OCI-LY7 (cell line): ENCODE measurements around the gene NUP42. TPM values are rescaled to one million over a fixed set of nuclear protein-coding genes. Genes with fewer than 3 reads are reported as not detected.

Source experiments
- BruUV-seq: library from RNA; stranded (reverse); fragments of 400-500 nt; replicated peaks from 2 replicates; lab custom pipeline; 2021; lab: Mats Ljungman, UMichigan
- CTCF ChIA-PET: fragments of 300-600 bp; sonication (Branson Sonifier 250); formaldehyde crosslinking; loops from one replicate; lab custom pipeline; 2022; ENCODE audit warnings: antibody characterized with exemption; ENCODE audit not compliant: unreplicated experiment; lab: Charles Lee
- POLR2A ChIA-PET: fragments of 300-600 bp; sonication (Branson Sonifier 250); formaldehyde crosslinking; loops from one replicate; lab custom pipeline; 2022; ENCODE audit warnings: antibody characterized with exemption; lab: Charles Lee
- DNase-seq: peaks from one replicate; pipeline ENCODE4 v3.0.0-alpha.2; 2015; ENCODE audit warnings: low spot score
- H2AFZ ChIP-seq: fragments of 200-600 bp; sonication (generic), shearing (Covaris generic); 2 replicates; pipeline ENCODE4 v1.6.1; 2014; ENCODE audit warnings: mild to moderate bottlenecking, antibody characterized with exemption, low read length, moderate library complexity
- H3K27ac ChIP-seq: fragments of 200-600 bp; sonication (generic); 2 replicates; pipeline ENCODE4 v1.5.1; 2014; ENCODE audit warnings: mixed run types, low read depth, mild to moderate bottlenecking, moderate library complexity, low read length, inconsistent platforms; ENCODE audit not compliant: poor library complexity, severe bottlenecking
- H3K36me3 ChIP-seq: fragments of 200-600 bp; sonication (generic); 2 replicates; pipeline ENCODE4 v1.6.1; 2014; ENCODE audit warnings: mild to moderate bottlenecking, antibody characterized with exemption, low read length, moderate library complexity, mixed read lengths; ENCODE audit not compliant: insufficient read depth
- H3K4me1 ChIP-seq: fragments of 200-600 bp; sonication (generic); 2 replicates; pipeline ENCODE4 v1.5.1; 2014; ENCODE audit warnings: mild to moderate bottlenecking, low read length; ENCODE audit not compliant: insufficient read depth, poor library complexity, severe bottlenecking
- H3K4me2 ChIP-seq: fragments of 200-600 bp; sonication (generic); 2 replicates; pipeline ENCODE4 v1.6.1; 2014; ENCODE audit warnings: mild to moderate bottlenecking, low read length
- H3K4me3 ChIP-seq: fragments of 200-600 bp; sonication (generic); 2 replicates; pipeline ENCODE4 v1.5.1; 2014; ENCODE audit warnings: mild to moderate bottlenecking, low read depth, low read length; ENCODE audit not compliant: poor library complexity, severe bottlenecking
- H3K79me2 ChIP-seq: fragments of 200-600 bp; sonication (generic); 2 replicates; pipeline ENCODE4 v1.6.1; 2016; ENCODE audit warnings: low read depth, mild to moderate bottlenecking, low read length, moderate library complexity, mixed read lengths; ENCODE audit not compliant: insufficient read depth
- H3K9me2 ChIP-seq: fragments of 200-600 bp; sonication (generic); 2 replicates; pipeline ENCODE4 v1.6.1; 2016; ENCODE audit warnings: mild to moderate bottlenecking, low read length, mixed read lengths; ENCODE audit not compliant: insufficient read depth
- H3K9me3 ChIP-seq: fragments of 200-600 bp; sonication (generic); 2 replicates; pipeline ENCODE4 v1.6.1; 2014; ENCODE audit warnings: mild to moderate bottlenecking, mixed run types, low read length, mixed read lengths
- H4K20me1 ChIP-seq: fragments of 200-600 bp; sonication (generic); 2 replicates; pipeline ENCODE4 v1.6.1; 2014; ENCODE audit warnings: mild to moderate bottlenecking, antibody characterized with exemption, low read length, moderate library complexity, mixed read lengths; ENCODE audit not compliant: insufficient read depth
- EZH2phosphoT487 ChIP-seq: fragments of 200-600 bp; sonication (generic); IDR thresholded peaks from 2 replicates; pipeline ENCODE4 v1.6.1; 2018; ENCODE audit warnings: low read depth, borderline replicate concordance, mild to moderate bottlenecking, mixed run types, antibody characterized with exemption, low read length, moderate library complexity, mixed read lengths
- intact Hi-C: fragments of 100-400 bp; cut with micrococcal nuclease; formaldehyde crosslinking; loops from one replicate; pipeline ENCODE4 v1.10.0; 2022; ENCODE audit not compliant: unreplicated experiment
- total RNA-seq, 2 experiments: library from RNA; depleted of rRNA in 1 of 2; stranded (reverse); fragments of >200 nt in 1 of 2; shearing (Covaris generic) in 1 of 2; gene quantifications; 2 replicates each; pipeline ENCODE4 v1.2.3, GENCODE V29; 2014 to 2022
- TF ChIP-seq, protein P1 (sequence below): fragments of 200-600 bp; sonication (generic); conservative IDR thresholded peaks from 2 replicates; pipeline ENCODE4 v1.5.1; 2014; ENCODE audit warnings: mild to moderate bottlenecking, antibody characterized with exemption, low read length, moderate library complexity, mixed read lengths

NUP42 gene
- total RNA-seq, 2 experiments from 2014 or later, result 73.4 to 103 TPM

DNA sequence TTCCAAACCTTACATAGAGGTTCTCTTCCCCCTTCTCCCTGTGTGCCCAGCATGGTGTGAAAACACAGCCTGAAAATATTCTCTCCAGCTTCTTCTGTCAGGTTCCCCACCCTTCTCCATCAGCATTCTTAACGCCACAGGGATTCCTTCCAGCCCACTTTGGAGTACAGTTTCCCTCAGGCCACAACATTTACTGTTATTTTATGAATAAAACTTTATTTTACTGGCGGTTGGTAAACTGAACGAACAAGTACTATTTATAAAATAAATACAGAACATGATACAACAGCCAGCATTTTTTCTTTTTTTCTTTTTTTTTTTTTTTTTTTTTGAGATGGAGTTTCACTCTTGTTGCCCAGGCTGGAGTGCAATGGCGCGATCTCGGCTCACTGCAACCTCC lies 33.1 kb downstream of the NUP42 start:
- H3K9me2 ChIP-seq, result no peaks in the 10 kb centered on the region
- H3K4me1 ChIP-seq, result no peaks in the 10 kb centered on the region
- POLR2A ChIA-PET, result interaction anchor here (0.5 to 2.1 kb wide), 6 partner anchors 12 to 218 kb away, joined by 3 to 8 read pairs (median 4); no protein-coding TSS in a partner anchor
- no peak overlapping the region for H2AFZ ChIP-seq
- DNase-seq, result no peak
- no peaks in the 10 kb centered on the region for H4K20me1 ChIP-seq
- no peak overlapping the region for H3K27ac ChIP-seq
- H3K36me3 ChIP-seq, result no peaks in the 10 kb centered on the region
- no TSS peak for BruUV-seq
- intact Hi-C loops, result no loop called here
- TF ChIP-seq, protein P1, sequence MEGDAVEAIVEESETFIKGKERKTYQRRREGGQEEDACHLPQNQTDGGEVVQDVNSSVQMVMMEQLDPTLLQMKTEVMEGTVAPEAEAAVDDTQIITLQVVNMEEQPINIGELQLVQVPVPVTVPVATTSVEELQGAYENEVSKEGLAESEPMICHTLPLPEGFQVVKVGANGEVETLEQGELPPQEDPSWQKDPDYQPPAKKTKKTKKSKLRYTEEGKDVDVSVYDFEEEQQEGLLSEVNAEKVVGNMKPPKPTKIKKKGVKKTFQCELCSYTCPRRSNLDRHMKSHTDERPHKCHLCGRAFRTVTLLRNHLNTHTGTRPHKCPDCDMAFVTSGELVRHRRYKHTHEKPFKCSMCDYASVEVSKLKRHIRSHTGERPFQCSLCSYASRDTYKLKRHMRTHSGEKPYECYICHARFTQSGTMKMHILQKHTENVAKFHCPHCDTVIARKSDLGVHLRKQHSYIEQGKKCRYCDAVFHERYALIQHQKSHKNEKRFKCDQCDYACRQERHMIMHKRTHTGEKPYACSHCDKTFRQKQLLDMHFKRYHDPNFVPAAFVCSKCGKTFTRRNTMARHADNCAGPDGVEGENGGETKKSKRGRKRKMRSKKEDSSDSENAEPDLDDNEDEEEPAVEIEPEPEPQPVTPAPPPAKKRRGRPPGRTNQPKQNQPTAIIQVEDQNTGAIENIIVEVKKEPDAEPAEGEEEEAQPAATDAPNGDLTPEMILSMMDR, result no peak
- TF ChIP-seq EZH2phosphoT487, result no peak
- no peak overlapping the region for H3K4me3 ChIP-seq
- H3K79me2 ChIP-seq, result no peaks in the 10 kb centered on the region
- H3K9me3 ChIP-seq, result no peaks in the 10 kb centered on the region
- CTCF ChIA-PET, result no interaction called here
- H3K4me2 ChIP-seq, result no peak overlapping the region

GRCh38 chr7:23216021-23216420 lies 34.2 kb downstream of the NUP42 start:
- no TSS peak for BruUV-seq
- intact Hi-C loops, result loop anchor here (1.0 kb wide), 1 partner anchor 38 kb away; no protein-coding TSS in a partner anchor
- ChIA-PET POLR2A (interaction anchor here (0.6 to 2.1 kb wide), 4 partner anchors 11 to 50 kb away, joined by 3 to 8 read pairs (median 3); no protein-coding TSS in a partner anchor), CTCF (interaction anchor here (0.6 kb wide), 1 partner anchor 11 kb away, joined by 5 read pairs; no protein-coding TSS in a partner anchor)
- DNase-seq, result no peak
- H3K4me3 ChIP-seq, result no peak overlapping the region
- H3K9me2 ChIP-seq, result no peaks in the 10 kb centered on the region
- H3K4me2 ChIP-seq, result no peak overlapping the region
- no peak overlapping the region for H2AFZ ChIP-seq
- H3K79me2 ChIP-seq, result no peaks in the 10 kb centered on the region
- no peaks in the 10 kb centered on the region for H3K9me3 ChIP-seq
- TF ChIP-seq, protein P1, result no peak
- TF ChIP-seq EZH2phosphoT487, result no peak
- no peaks in the 10 kb centered on the region for H3K4me1 ChIP-seq
- no peaks in the 10 kb centered on the region for H3K36me3 ChIP-seq
- no peak overlapping the region for H3K27ac ChIP-seq
- no peaks in the 10 kb centered on the region for H4K20me1 ChIP-seq

DNA sequence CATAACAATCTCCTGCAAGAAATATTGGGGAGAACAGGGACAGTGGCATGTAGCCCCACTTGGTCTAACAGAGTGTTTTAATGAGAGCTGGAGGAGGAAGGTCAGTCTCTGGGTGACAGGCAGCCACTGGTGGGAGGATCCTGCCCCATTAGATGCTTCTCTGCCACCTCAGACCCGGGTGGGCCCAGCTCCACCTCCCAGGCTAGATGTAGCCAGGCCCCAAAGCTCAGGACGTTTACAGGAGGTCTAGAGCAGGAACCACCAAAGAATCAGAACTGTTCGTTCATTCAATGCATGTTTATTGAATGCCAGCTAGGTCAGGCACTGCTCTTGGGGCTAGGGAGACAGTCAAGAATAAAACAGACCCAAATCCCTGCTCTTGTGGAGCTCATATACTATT lies 36.3 kb downstream of the NUP42 start:
- no peaks in the 10 kb centered on the region for H3K9me3 ChIP-seq
- no peaks in the 10 kb centered on the region for H3K36me3 ChIP-seq
- H4K20me1 ChIP-seq, result no peaks in the 10 kb centered on the region
- POLR2A ChIA-PET, result interaction anchor here (0.5 to 1.1 kb wide), 2 partner anchors 69 to 394 kb away, joined by 4 to 6 read pairs; no protein-coding TSS in a partner anchor
- no peak for TF ChIP-seq EZH2phosphoT487
- TF ChIP-seq, protein P1, result no peak
- H3K79me2 ChIP-seq, result no peaks in the 10 kb centered on the region
- H3K27ac ChIP-seq, result no peak overlapping the region
- H3K4me2 ChIP-seq, result no peak overlapping the region
- no peak overlapping the region for H3K4me3 ChIP-seq
- no peaks in the 10 kb centered on the region for H3K4me1 ChIP-seq
- H3K9me2 ChIP-seq, result no peaks in the 10 kb centered on the region
- no TSS peak for BruUV-seq
- CTCF ChIA-PET, result no interaction called here
- no peak for DNase-seq
- no peak overlapping the region for H2AFZ ChIP-seq
- intact Hi-C loops, result no loop called here
